ENCODE data around the gene APOA5. TPM values are rescaled to one million over a fixed set of nuclear protein-coding genes. Genes with fewer than 3 reads are reported as not detected.

Gene APOA5
- total RNA-seq, 2 donors from 2014 or later: not detected

DNA sequence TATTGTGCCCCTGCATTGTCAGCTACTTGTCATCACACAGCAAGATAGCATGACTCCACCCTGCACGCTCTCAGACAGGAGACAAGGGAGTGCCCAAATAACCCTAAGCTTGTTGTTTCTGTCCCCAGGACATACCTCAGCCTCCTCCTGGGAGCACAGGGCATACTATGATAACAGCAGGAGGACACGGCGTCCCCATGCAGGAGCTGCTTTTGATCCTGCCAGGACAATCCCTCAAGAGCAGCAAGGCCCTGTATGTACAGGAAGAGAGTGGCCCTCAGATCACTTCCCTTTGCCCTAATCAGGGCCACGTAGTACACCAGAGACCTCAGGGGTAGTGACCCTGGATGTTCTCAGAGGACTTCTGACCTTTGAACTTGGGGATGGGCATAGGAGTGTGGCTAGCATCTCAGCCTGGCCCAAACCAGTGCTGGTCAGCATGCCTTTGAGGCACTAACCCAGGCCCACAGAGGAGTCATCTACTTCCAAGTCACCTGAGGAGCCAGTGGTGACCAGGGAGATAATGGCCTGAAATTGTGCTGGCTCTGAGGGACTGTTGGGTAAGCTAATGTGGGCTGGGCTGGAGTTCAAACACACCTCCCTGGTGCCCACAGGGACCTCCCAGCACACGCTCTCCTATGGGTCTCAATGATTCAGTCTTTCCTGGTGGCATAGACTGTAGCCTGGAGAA is 22.2 kb upstream of the APOA5 start:
- TF ChIP-seq, protein P1, sequence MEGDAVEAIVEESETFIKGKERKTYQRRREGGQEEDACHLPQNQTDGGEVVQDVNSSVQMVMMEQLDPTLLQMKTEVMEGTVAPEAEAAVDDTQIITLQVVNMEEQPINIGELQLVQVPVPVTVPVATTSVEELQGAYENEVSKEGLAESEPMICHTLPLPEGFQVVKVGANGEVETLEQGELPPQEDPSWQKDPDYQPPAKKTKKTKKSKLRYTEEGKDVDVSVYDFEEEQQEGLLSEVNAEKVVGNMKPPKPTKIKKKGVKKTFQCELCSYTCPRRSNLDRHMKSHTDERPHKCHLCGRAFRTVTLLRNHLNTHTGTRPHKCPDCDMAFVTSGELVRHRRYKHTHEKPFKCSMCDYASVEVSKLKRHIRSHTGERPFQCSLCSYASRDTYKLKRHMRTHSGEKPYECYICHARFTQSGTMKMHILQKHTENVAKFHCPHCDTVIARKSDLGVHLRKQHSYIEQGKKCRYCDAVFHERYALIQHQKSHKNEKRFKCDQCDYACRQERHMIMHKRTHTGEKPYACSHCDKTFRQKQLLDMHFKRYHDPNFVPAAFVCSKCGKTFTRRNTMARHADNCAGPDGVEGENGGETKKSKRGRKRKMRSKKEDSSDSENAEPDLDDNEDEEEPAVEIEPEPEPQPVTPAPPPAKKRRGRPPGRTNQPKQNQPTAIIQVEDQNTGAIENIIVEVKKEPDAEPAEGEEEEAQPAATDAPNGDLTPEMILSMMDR (IDR thresholded peaks at IDR 0.05): no peak
- Histone ChIP-seq H3K9me3 (no peaks in the 10 kb centered on the region), H3K27ac (no peak overlapping the region), H3K4me3 (no peak overlapping the region), H3K36me3 (no peaks in the 10 kb centered on the region), H3K27me3 (replicated peaks; ENCODE audit: insufficient read depth) (no peaks in the 10 kb centered on the region), H3K4me1 (ENCODE audit: control insufficient read depth in 1 of 2, low read depth in 2 of 2) (no peaks in the 10 kb centered on the region)
- DNase-seq (ENCODE audit: low spot score) (no peak), ATAC-seq (ENCODE audit: insufficient number of reproducible peaks, low FRiP score, low read depth) (no peak)

DNA sequence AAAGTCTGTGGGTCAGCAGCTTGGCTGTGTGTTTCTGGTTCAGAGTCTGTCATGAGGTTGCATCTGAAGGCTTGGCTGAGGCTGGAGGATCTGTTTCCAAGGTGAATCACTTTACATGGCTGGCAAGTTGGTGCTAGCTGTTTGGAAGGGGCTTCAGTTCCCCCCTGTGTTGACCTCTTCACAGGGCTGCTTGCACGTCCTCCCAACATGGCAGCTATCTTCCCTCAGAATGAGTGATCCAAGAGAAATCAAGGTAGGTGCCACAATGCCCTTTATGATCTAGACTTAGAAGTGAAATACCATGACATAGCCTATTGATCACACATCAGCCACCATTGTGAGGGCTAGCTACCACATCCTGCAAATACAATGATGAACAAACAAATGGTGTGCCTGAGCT is 21.5 kb upstream of the APOA5 start:
- ATAC-seq (ENCODE audit: insufficient number of reproducible peaks, low FRiP score, low read depth) (no peak), DNase-seq (ENCODE audit: low spot score) (no peak)
- Histone ChIP-seq H3K4me1 (ENCODE audit: control insufficient read depth in 1 of 2, low read depth in 2 of 2) (no peaks in the 10 kb centered on the region), H3K27me3 (replicated peaks; ENCODE audit: insufficient read depth) (no peaks in the 10 kb centered on the region), H3K4me3 (no peak overlapping the region), H3K36me3 (no peaks in the 10 kb centered on the region), H3K9me3 (no peaks in the 10 kb centered on the region), H3K27ac (no peak overlapping the region)
- TF ChIP-seq, protein P1 (IDR thresholded peaks at IDR 0.05): no peak

DNA sequence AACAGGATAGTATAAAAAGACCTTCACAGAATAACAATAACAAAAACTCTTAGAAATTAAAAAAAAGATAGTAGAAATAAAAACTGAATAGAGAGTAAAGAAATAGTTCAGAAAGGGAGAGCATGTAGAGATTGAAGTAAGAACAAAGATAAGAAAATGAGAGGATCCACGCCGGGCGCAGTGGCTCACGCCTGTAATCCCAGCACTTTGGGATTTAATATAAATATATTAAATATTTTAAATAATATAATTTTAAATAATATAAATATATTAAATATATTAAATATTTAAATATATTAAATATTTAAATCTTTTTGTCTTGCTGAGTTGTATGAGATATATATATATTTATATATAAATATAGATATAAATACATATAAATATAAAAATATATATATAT is 20.4 kb upstream of the APOA5 start:
- Histone ChIP-seq H3K27me3 (replicated peaks; ENCODE audit: insufficient read depth) (no peaks in the 10 kb centered on the region), H3K9me3 (no peaks in the 10 kb centered on the region), H3K27ac (no peak overlapping the region), H3K4me3 (no peak overlapping the region), H3K36me3 (no peaks in the 10 kb centered on the region), H3K4me1 (ENCODE audit: control insufficient read depth in 1 of 2, low read depth in 2 of 2) (no peaks in the 10 kb centered on the region)
- ATAC-seq (ENCODE audit: insufficient number of reproducible peaks, low FRiP score, low read depth): no peak
- no peak for DNase-seq (ENCODE audit: low spot score)
- TF ChIP-seq, protein P1 (IDR thresholded peaks at IDR 0.05): no peak

DNA sequence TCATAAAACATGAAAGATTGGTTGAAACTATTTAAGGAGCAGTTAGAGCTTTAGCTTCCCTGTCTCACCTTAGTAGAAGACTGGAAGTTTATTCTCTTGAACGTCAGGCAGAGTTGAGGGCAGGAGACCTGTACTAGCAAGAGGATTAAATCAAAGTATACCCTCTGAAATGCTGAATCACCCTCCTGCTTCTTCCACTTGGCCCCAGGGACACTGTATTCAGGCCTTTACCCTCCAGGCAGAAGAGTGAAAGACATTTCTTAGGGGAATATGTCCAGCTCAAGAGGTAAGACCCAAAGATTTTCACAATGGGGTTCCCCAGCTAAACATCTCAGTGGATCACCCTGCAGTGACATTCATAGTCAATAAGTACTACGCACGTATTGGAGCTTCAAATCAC is 19.5 kb upstream of the APOA5 start:
- Histone ChIP-seq H3K27me3 (replicated peaks; ENCODE audit: insufficient read depth) (no peaks in the 10 kb centered on the region), H3K4me1 (ENCODE audit: control insufficient read depth in 1 of 2, low read depth in 2 of 2) (no peaks in the 10 kb centered on the region), H3K36me3 (no peaks in the 10 kb centered on the region), H3K9me3 (no peaks in the 10 kb centered on the region), H3K4me3 (no peak overlapping the region), H3K27ac (no peak overlapping the region)
- ATAC-seq (ENCODE audit: insufficient number of reproducible peaks, low FRiP score, low read depth) (no peak), DNase-seq (ENCODE audit: low spot score) (no peak)
- TF ChIP-seq, protein P1 (IDR thresholded peaks at IDR 0.05): no peak

DNA sequence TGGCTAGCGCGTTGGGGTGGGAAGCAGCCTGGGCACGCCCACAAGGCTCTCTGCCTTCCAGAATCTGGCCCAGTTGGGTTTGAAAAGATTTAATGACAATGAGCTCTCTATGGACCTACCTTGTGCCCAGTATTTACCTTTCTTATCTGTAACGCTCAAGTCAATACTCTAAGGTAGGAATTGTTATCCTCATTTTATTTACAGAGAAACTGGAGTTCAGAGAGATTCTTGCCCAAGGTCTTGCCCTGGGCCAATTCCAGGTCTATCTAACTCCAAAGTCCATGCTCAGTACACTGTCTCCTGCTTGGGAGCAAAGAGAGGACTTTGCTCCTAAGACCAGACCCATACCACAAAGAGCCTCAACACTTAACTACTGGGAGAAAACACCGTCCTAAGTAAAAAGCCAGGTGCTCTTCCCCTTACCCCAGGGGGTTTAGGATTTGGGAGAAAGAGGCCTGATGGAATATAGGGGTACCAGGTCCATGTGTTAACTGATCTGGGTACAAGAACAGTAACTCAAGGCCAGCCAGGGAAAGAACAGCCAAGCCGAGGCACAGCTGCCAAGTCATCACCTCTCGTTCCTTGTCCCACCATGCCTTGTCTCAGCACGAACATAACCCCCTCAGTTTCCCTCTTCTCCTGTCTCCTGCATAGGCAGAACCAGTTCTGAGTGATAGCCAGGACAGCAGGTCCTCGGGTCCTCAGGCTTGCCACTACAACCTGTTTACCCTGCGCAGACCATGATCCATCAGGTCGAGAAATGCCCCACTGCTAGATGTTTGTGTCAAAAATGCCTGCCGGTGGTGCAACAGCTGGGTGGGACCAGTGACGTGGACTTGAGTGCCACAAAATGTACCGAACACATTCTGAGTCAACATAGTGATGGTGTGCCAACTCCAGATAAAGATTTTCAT is 16.8 kb upstream of the APOA5 start:
- H3K4me3 ChIP-seq: no peak overlapping the region
- no peaks in the 10 kb centered on the region for H3K9me3 ChIP-seq
- ATAC-seq (ENCODE audit: insufficient number of reproducible peaks, low FRiP score, low read depth): no peak
- no peaks in the 10 kb centered on the region for H3K36me3 ChIP-seq
- no peak overlapping the region for H3K27ac ChIP-seq
- no peaks in the 10 kb centered on the region for H3K27me3 ChIP-seq (replicated peaks; ENCODE audit: insufficient read depth)
- no peak for DNase-seq (ENCODE audit: low spot score)
- TF ChIP-seq, protein P1 (IDR thresholded peaks at IDR 0.05): no peak
- H3K4me1 ChIP-seq (ENCODE audit: control insufficient read depth in 1 of 2, low read depth in 2 of 2): no peaks in the 10 kb centered on the region

Data from thoracic aorta (tissue), 2 donors.